Epithelial cell of esophagus (primary cell): ENCODE measurements around the gene DUSP19.
A peak's percentile ranks its signal among the peaks of the same experiment; 100 is the strongest.

Experiments used
- DNase-seq: peaks from one replicate; pipeline ENCODE4 v3.0.0; 2010; ENCODE audit warnings: low read depth
- H3K4me3 ChIP-seq: 2 replicates; pipeline ENCODE4 v1.5.1; 2011; ENCODE audit warnings: mild to moderate bottlenecking, low read length, control low read depth
- TF ChIP-seq, protein P1 (sequence below): IDR thresholded peaks from 2 replicates; pipeline ENCODE4 v1.5.1; 2011; ENCODE audit warnings: low read depth, mild to moderate bottlenecking, low read length, control low read depth, inconsistent platforms; ENCODE audit not compliant: insufficient read depth; ENCODE audit errors: missing control alignments

DUSP19 gene

DNA sequence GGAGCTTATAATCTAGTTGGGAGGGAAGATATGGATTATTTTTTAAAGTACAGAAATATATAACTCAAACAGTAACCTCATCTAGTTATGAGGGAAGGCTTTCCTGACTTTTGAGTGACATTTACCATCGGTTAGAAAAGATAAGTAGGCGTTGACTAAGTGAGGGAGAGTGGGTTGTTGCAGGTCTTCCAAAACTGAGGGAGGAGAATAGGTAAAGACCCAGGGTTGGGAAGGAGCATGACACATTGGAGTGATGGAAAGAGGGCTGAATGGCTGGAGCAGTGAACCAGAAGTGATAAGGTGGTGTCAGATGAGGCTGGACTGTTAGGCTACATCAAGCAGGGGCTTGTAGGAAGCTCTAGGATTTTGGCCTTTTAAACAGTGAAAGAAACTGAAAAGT lies 35.1 kb downstream of the DUSP19 start:
- TF ChIP-seq, protein P1, sequence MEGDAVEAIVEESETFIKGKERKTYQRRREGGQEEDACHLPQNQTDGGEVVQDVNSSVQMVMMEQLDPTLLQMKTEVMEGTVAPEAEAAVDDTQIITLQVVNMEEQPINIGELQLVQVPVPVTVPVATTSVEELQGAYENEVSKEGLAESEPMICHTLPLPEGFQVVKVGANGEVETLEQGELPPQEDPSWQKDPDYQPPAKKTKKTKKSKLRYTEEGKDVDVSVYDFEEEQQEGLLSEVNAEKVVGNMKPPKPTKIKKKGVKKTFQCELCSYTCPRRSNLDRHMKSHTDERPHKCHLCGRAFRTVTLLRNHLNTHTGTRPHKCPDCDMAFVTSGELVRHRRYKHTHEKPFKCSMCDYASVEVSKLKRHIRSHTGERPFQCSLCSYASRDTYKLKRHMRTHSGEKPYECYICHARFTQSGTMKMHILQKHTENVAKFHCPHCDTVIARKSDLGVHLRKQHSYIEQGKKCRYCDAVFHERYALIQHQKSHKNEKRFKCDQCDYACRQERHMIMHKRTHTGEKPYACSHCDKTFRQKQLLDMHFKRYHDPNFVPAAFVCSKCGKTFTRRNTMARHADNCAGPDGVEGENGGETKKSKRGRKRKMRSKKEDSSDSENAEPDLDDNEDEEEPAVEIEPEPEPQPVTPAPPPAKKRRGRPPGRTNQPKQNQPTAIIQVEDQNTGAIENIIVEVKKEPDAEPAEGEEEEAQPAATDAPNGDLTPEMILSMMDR = no peak
- DNase-seq = no peak
- no peak overlapping the region for H3K4me3 ChIP-seq

DNA sequence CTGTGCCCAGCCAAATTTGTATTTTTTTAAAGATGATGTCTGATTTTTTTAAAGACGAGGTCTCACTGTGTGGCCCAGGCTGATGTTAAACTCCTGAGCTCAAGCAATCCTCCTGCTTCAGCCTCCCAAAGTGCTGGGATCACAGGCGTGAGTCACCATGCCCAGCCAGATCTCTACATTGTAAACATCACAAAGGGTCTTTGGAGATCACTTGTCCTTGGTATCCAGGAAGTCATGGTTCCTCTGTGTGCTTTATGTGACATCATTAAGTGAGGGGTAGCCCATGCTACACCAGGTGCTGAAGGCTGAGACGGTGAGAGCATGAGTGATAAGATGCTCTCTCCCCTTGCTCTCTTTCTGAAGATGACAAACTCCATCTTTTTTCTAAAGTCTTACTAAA lies 38.7 kb downstream of the DUSP19 start:
- TF ChIP-seq, protein P1 = no peak
- no peak overlapping the region for H3K4me3 ChIP-seq

DNA sequence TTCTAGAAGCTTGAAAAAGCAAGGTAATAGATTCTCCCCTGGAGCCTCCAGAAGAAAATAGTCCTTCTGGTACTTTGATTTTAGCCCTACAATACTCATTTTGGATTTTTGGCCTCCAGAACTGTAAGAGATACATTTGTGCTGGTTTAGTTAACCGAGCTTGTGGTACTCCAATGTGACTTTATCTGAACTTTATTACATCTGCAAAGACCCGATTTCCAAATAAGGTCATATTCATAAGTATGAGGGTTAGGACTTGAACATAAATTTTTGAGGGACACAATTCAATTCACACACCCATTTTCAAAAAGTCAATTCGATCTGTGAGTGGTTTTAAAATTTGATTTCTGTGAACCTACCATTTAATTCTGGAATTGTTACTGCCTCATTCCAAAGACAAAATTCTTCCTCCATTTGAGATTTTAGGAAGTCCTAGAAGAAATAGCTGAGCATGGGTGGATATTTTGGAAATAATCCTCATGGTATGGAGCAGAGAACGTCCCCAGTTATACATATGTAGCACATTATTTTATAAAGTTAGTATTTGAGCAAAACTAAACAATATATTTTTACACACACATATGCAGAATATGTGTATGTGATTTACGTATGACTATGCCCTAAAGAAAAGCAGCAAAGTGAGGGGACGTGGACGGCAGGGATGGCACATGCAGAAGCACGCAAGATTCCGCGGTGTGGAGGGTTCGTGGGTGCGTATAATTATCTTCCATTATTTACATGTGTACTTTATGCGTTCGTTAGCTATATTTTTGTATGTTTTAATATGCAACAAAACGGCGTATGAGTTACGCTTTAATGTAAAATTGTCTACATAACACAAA lies 44.8 kb downstream of the DUSP19 start:
- peak overlapping the region; percentile 93 for H3K4me3 ChIP-seq
- TF ChIP-seq, protein P1 = no peak
- DNase-seq = peak; percentile 2

More for the DNA sequence above, 38.7 kb downstream of the DUSP19 start:
- DNase-seq = no peak

DNA sequence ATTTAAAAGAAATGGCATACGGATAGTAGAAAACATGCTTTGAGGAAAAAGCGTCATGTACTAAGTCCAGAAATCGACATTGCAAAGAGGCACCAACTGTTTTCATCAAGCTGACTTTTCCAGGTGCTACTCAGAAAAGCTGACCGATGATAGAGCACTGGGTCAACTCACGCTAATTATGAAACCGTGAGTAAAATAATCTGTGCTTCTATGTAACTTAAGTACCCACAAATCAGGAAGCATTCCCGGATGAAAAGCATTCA lies 45.3 kb downstream of the DUSP19 start:
- TF ChIP-seq, protein P1 = no peak
- peak overlapping the region; percentile 93 for H3K4me3 ChIP-seq
- no peak for DNase-seq

DNA sequence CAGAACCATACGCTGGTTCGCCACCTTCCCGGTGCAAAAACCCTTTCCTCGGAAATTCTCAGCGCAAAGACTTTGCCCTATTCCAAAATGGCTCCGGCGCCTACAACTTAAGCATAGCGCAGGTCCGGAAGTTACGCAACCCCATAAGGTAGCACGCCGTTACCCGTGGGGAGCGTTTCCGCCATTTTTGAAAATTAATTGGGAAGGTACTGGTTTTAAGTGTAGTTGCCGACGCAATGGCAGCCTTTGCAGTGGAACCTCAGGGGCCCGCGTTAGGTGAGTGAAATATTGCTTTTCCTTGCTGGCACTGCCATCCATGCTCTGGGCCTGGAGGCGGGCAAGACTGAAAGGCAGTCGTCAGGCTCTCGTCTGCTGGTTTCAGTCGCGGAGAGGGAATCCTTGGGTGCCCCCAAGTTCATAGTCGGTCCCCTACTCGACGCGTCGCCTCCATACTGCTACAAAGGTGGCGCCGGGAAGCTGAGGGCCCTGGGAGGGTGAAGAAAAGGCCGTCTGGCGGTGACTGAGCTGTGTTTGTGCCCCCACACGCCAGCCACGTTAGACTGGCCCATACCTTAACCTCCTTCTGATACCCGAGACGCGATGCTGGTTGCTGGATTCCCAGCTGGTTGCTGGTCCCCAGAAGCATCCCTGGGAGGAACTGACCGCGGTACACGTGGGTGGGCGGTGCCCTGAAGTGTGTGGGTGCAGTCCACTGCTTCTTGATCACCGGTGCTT lies 45.8 kb downstream of the DUSP19 start, which contains the start of gene NUP35:
TSS of gene NUP35 (plus strand) at position 222 of the 735 bp plus-strand sequence. CDS start at position 237, 15 bp downstream.
- H3K4me3 ChIP-seq = peak within 1 kb of the TSS; percentile 93
- TF ChIP-seq, protein P1 = no peak
- DNase-seq = peak; percentile 94

DNA sequence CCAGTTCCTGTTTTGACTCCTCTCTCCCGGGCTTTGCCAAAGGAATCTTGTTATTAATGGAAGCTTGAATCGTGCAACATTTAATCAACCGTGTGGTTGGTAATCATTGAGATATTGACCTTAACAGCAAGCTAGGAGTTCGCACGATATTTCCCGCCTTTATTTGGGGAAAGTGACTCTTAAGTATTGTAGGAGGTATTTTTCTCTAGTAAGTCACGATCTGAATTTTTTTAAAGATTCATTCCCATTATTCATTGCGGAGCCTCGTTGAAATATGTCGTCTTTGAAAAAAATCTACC lies 46.4 kb downstream of the DUSP19 start:
- peak overlapping the region; percentile 93 for H3K4me3 ChIP-seq
- TF ChIP-seq, protein P1 = no peak

DNA sequence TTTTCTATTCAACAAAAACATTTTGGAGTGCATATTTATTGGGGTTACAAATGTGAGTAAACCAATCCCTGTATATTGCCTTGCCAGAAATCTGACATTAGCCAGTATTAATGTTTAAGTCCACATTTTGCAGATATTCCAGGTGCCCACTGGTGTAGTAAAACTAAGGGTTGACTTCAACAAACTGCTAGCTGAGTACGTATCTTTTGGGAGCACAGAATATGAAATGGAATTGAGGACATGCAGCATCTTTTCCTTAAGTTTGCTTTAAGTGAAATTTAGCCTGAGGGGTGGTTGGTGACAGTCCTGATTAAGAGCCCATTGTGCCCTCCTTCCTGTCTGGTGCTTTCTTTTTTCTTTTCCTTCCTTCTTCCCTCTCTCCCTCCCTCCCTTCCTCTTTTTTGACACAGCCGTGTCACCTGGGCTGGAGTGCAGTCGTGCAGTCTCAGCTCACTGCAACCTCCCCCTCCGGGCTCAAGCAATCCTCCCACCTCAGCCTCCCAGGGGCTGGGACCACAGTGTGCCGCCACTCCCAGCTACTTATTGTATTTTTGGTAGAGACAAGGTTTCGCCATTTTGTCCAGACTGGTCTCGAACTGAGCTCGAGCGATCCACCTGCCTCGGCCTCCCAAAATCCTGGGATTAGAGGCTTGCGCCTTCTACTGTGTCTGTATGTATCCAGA lies 47.3 kb downstream of the DUSP19 start:
- DNase-seq = no peak
- TF ChIP-seq, protein P1 = no peak
- peak overlapping the region; percentile 93 for H3K4me3 ChIP-seq

More for the DNA sequence above, 46.4 kb downstream of the DUSP19 start:
- no peak for DNase-seq
